Measurements from ENCODE around the gene SPEF2. TPM values are rescaled to one million over a fixed set of nuclear protein-coding genes. Genes with fewer than 3 reads are reported as not detected.

SPEF2 gene
- polyA plus RNA-seq, 1 donor (not counting 4 experiments of a cell fraction or from before 2014, with no cell fraction given) = 1.6 TPM

DNA sequence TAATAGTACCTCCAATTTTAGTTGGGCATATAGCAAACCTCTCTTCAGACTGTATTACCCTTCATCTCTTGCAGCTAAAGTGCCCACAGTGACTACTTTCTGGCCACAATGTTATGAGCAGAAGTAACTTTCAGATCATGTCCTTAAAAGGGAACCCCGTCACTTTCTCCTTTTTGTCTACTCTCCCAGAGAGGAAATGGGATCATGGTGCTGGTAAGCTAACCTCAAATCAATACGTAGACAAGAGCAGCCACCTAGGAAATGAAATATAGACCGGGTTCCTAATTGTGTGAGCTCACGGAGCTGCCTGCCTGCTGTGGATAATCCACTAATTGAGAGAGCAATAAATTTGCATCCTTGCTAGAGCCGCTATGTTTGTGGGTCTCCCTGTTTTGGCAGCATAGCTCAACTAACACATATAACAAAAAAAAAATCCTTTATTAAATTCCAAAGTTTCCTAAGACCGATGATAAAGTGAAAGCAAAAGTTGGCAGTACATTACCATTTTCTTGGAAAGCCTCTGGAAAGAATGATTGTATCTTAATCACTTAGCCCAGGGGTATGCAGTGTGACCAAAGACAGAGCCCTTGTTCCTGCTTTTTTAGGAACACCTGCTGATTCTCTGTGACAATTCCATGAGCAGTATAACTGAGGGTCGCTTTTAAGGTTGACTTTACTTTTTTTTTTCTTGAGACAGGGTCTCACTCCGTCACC is 233.5 kb downstream of the SPEF2 start:
- H3K4me3 ChIP-seq (ENCODE audit: control insufficient read depth in 2 of 3, extremely low read depth in 1 of 3, insufficient read depth in 2 of 3, low read depth in 1 of 3, low read length in 3 of 3) = peak overlapping the region in 2 of 3 experiments; percentile 56 to 59
- H3K9me3 ChIP-seq (ENCODE audit: control insufficient read depth, low read depth, low read length) = no peaks in the 10 kb centered on the region
- H4K20me1 ChIP-seq (ENCODE audit: control insufficient read depth, extremely low read depth, insufficient read depth, low read length) = no peaks in the 10 kb centered on the region
- dilution Hi-C loops (cut with MboI; ENCODE audit: extremely low pct_ligation_motif_present, low sequenced_read_pairs) = no loop called here
- H3K9ac ChIP-seq (ENCODE audit: control insufficient read depth, extremely low read depth, insufficient read depth, low read length) = peak overlapping the region; percentile 26
- peaks cover 15% of the 10 kb centered on the region for H3K4me1 ChIP-seq (ENCODE audit: control insufficient read depth, extremely low read depth, insufficient read depth, low read length)
- FAIRE-seq (peak; percentile 9), DNase-seq (ENCODE audit: low read depth, low spot score) (no peak)
- H3K27me3 ChIP-seq (ENCODE audit: control insufficient read depth, extremely low read depth, insufficient read depth, low read length) = no peaks in the 10 kb centered on the region
- peak overlapping the region; percentile 78 for H2AFZ ChIP-seq (ENCODE audit: control insufficient read depth, low read length)
- H3K27ac ChIP-seq (ENCODE audit: control insufficient read depth, insufficient read depth, low read length) = no peak overlapping the region
- no peaks in the 10 kb centered on the region for H3K79me2 ChIP-seq (ENCODE audit: control insufficient read depth, insufficient read depth, low read length)
- H3K36me3 ChIP-seq (ENCODE audit: control insufficient read depth in 2 of 2, extremely low read depth in 1 of 2, insufficient read depth in 2 of 2, low read length in 2 of 2) = no peaks in the 10 kb centered on the region
- TF ChIP-seq EZH2 (IDR thresholded peaks at IDR 0.05; ENCODE audit: low read length) = no peak
- TF ChIP-seq, protein P1, sequence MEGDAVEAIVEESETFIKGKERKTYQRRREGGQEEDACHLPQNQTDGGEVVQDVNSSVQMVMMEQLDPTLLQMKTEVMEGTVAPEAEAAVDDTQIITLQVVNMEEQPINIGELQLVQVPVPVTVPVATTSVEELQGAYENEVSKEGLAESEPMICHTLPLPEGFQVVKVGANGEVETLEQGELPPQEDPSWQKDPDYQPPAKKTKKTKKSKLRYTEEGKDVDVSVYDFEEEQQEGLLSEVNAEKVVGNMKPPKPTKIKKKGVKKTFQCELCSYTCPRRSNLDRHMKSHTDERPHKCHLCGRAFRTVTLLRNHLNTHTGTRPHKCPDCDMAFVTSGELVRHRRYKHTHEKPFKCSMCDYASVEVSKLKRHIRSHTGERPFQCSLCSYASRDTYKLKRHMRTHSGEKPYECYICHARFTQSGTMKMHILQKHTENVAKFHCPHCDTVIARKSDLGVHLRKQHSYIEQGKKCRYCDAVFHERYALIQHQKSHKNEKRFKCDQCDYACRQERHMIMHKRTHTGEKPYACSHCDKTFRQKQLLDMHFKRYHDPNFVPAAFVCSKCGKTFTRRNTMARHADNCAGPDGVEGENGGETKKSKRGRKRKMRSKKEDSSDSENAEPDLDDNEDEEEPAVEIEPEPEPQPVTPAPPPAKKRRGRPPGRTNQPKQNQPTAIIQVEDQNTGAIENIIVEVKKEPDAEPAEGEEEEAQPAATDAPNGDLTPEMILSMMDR (optimal IDR thresholded peaks at IDR 0.05 in 1 of 3, IDR thresholded peaks at IDR 0.05 in 1 of 3, conservative IDR thresholded peaks at IDR 0.05 in 1 of 3; ENCODE audit: extremely low read depth in 1 of 3, insufficient read depth in 2 of 3, low read length in 3 of 3) = no peak
- peak overlapping the region; percentile 69 for H3K4me2 ChIP-seq (ENCODE audit: control insufficient read depth, extremely low read depth, insufficient read depth, low read depth, low read length)
- no peaks in the 10 kb centered on the region for H3K9me1 ChIP-seq (ENCODE audit: control insufficient read depth, extremely low read depth, insufficient read depth, low read length)

DNA sequence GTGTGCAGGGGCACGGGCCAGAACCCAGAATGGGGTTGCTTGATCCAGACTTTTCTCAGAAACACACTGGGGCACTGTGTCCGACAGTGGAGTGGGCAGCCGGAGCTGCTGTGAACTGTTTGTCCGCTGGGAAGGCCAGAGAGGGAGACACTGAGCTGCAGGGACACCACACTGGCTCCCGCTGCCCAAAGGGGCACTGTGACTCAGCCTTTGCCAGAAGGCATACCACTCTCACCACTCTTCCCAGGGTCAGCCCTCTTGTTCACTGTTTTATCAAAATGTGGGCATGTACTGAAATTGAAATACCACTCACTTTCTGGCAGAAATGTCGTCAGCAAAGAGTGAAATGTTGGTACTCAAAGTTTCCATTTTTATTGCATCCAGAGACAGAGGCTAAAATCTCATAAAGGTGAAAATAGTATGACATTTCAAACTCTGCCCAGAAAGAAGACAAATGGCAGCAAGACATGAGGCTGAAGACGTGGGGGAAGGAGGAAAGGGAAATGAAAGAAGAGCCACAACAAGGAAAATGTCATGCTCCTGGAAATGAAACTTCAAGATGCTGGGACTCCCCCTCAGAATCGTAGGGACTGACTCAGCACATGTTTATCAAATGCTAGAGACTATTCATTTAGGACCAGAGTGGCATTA is 234.5 kb downstream of the SPEF2 start:
- Histone ChIP-seq H3K9me1 (ENCODE audit: control insufficient read depth, extremely low read depth, insufficient read depth, low read length) (no peaks in the 10 kb centered on the region), H2AFZ (ENCODE audit: control insufficient read depth, low read length) (no peak overlapping the region), H3K4me3 (ENCODE audit: control insufficient read depth in 2 of 3, extremely low read depth in 1 of 3, insufficient read depth in 2 of 3, low read depth in 1 of 3, low read length in 3 of 3) (no peak overlapping the region), H3K79me2 (ENCODE audit: control insufficient read depth, insufficient read depth, low read length) (no peaks in the 10 kb centered on the region), H3K27me3 (ENCODE audit: control insufficient read depth, extremely low read depth, insufficient read depth, low read length) (no peaks in the 10 kb centered on the region), H3K36me3 (ENCODE audit: control insufficient read depth in 2 of 2, extremely low read depth in 1 of 2, insufficient read depth in 2 of 2, low read length in 2 of 2) (no peaks in the 10 kb centered on the region), H4K20me1 (ENCODE audit: control insufficient read depth, extremely low read depth, insufficient read depth, low read length) (no peaks in the 10 kb centered on the region), H3K27ac (ENCODE audit: control insufficient read depth, insufficient read depth, low read length) (no peak overlapping the region), H3K9me3 (ENCODE audit: control insufficient read depth, low read depth, low read length) (no peaks in the 10 kb centered on the region), H3K4me1 (ENCODE audit: control insufficient read depth, extremely low read depth, insufficient read depth, low read length) (peaks cover 25% of the 10 kb centered on the region), H3K9ac (ENCODE audit: control insufficient read depth, extremely low read depth, insufficient read depth, low read length) (no peak overlapping the region), H3K4me2 (ENCODE audit: control insufficient read depth, extremely low read depth, insufficient read depth, low read depth, low read length) (no peak overlapping the region)
- FAIRE-seq (no peak), DNase-seq (ENCODE audit: low read depth, low spot score) (no peak)
- dilution Hi-C loops (cut with MboI; ENCODE audit: extremely low pct_ligation_motif_present, low sequenced_read_pairs) = no loop called here
- TF ChIP-seq, protein P1 (optimal IDR thresholded peaks at IDR 0.05 in 1 of 3, IDR thresholded peaks at IDR 0.05 in 1 of 3, conservative IDR thresholded peaks at IDR 0.05 in 1 of 3; ENCODE audit: extremely low read depth in 1 of 3, insufficient read depth in 2 of 3, low read length in 3 of 3) = no peak
- no peak for TF ChIP-seq EZH2 (IDR thresholded peaks at IDR 0.05; ENCODE audit: low read length)
